Fibroblast of lung (primary cell): ENCODE measurements around the gene ZNF655.

Source experiments
- EZH2 ChIP-seq: IDR thresholded peaks from 2 replicates; pipeline ENCODE4 v1.5.1; 2012; ENCODE audit warnings: low read length, control low read depth, mild to moderate bottlenecking; ENCODE audit errors: missing control alignments
- TF ChIP-seq, protein P1 (sequence below), 2 donors: IDR thresholded peaks in 1 of 2; conservative IDR thresholded peaks in 1 of 2; 1 replicate in 1 of 2; 2 replicates in 1 of 2; pipeline ENCODE4 v1.5.1; 2011 to 2012; ENCODE audit warnings: low read length in 2 of 2, control low read depth in 1 of 2, inconsistent platforms in 1 of 2, low read depth in 1 of 2, mild to moderate bottlenecking in 1 of 2

DNA sequence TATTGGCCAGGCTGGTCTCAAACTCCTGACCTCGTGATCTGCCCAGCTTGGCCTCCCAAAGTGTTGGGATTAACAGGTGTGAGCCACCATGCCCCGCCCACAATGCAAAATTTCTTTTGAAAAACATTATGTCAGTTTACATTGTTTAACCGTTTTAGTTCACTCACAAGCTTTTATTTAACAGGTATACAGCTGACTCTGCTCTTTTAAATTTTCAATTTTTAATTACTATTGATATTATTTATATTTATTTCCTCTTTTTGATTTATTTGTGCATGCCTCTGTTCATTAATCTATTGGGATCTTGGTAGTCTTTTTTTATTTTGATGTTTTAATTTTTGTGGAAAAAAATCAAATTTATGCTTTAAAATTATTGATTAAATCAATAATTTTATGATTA, 37.0 kb upstream of the ZNF655 start:
- TF ChIP-seq, protein P1, sequence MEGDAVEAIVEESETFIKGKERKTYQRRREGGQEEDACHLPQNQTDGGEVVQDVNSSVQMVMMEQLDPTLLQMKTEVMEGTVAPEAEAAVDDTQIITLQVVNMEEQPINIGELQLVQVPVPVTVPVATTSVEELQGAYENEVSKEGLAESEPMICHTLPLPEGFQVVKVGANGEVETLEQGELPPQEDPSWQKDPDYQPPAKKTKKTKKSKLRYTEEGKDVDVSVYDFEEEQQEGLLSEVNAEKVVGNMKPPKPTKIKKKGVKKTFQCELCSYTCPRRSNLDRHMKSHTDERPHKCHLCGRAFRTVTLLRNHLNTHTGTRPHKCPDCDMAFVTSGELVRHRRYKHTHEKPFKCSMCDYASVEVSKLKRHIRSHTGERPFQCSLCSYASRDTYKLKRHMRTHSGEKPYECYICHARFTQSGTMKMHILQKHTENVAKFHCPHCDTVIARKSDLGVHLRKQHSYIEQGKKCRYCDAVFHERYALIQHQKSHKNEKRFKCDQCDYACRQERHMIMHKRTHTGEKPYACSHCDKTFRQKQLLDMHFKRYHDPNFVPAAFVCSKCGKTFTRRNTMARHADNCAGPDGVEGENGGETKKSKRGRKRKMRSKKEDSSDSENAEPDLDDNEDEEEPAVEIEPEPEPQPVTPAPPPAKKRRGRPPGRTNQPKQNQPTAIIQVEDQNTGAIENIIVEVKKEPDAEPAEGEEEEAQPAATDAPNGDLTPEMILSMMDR (conservative IDR thresholded peaks at IDR 0.05 in 1 of 2, IDR thresholded peaks at IDR 0.05 in 1 of 2; ENCODE audit: low read depth in 1 of 2, low read length in 2 of 2) = no peak
- TF ChIP-seq EZH2 = no peak
